CD14-positive monocyte (primary cell): ENCODE measurements around the gene TTLL6. TPM values are rescaled to one million over a fixed set of nuclear protein-coding genes. Genes with fewer than 3 reads are reported as not detected.

Experiments
- DNase-seq, 3 donors: peaks; one replicate each; pipeline ENCODE4 v3.0.0-alpha.2; 2011 to 2022
- H2AFZ ChIP-seq: 2 replicates; pipeline ENCODE4 v1.6.0; 2012; ENCODE audit warnings: mild to moderate bottlenecking, low read depth, low read length, inconsistent platforms; ENCODE audit not compliant: insufficient read depth, poor library complexity, severe bottlenecking
- H3K27ac ChIP-seq, 2 donors: 1 replicate in 1 of 2; 2 replicates in 1 of 2; pipeline ENCODE4 v1.5.1; 2012 to 2013; ENCODE audit warnings: low read length in 2 of 2, control low read depth in 1 of 2, inconsistent platforms in 1 of 2, low read depth in 1 of 2, mild to moderate bottlenecking in 1 of 2
- H3K27me3 ChIP-seq, 2 donors: one replicate each; pipeline versions ENCODE4 v1.6.0 to v1.6.1; 2011 to 2013; ENCODE audit warnings: low read length in 2 of 2; ENCODE audit not compliant: control insufficient read depth in 2 of 2, insufficient read depth in 2 of 2
- H3K36me3 ChIP-seq, 2 donors: replicated peaks in 1 of 2; 1 replicate in 1 of 2; 2 replicates in 1 of 2; pipeline versions ENCODE4 v1.5.1 to v1.6.1; 2012 to 2013; ENCODE audit warnings: low read length in 2 of 2, control low read depth in 1 of 2, inconsistent platforms in 1 of 2, mild to moderate bottlenecking in 1 of 2; ENCODE audit not compliant: insufficient read depth in 2 of 2, control insufficient read depth in 1 of 2
- H3K4me1 ChIP-seq, 2 donors: 1 replicate in 1 of 2; 2 replicates in 1 of 2; pipeline versions ENCODE4 v1.5.1 to v1.6.1; 2012 to 2013; ENCODE audit warnings: low read length in 2 of 2, control low read depth in 1 of 2, inconsistent platforms in 1 of 2, mild to moderate bottlenecking in 1 of 2, moderate library complexity in 1 of 2; ENCODE audit not compliant: insufficient read depth in 2 of 2, control insufficient read depth in 1 of 2
- H3K4me2 ChIP-seq: replicated peaks from 2 replicates; pipeline ENCODE3; 2012; ENCODE audit warnings: low read length, moderate library complexity, mild to moderate bottlenecking; ENCODE audit not compliant: poor library complexity, severe bottlenecking; ENCODE audit errors: extremely low read depth
- H3K4me3 ChIP-seq, 3 experiments: fragments of 200-600 bp in 1 of 3; sonication (generic) in 1 of 3; replicated peaks in 1 of 3; 1 replicate in 2 of 3; 2 replicates in 1 of 3; pipeline ENCODE4 v1.5.1; 2011 to 2013; ENCODE audit warnings: low read length in 3 of 3, mild to moderate bottlenecking in 3 of 3, control low read depth in 2 of 3, low read depth in 2 of 3, inconsistent platforms in 1 of 3, moderate library complexity in 1 of 3
- H3K79me2 ChIP-seq: 2 replicates; pipeline ENCODE4 v1.6.0; 2012; ENCODE audit warnings: mild to moderate bottlenecking, control low read depth, inconsistent platforms, low read length, moderate library complexity; ENCODE audit not compliant: insufficient read depth
- H3K9ac ChIP-seq: 2 replicates; pipeline ENCODE4 v1.6.0; 2017; ENCODE audit warnings: low read length, mild to moderate bottlenecking; ENCODE audit not compliant: insufficient read depth, poor library complexity, severe bottlenecking
- H3K9me3 ChIP-seq, 2 donors: replicated peaks in 1 of 2; 1 replicate in 1 of 2; 2 replicates in 1 of 2; pipeline versions ENCODE4 v1.5.1 to v1.6.1; 2012 to 2013; ENCODE audit warnings: low read length in 2 of 2, control low read depth in 1 of 2; ENCODE audit not compliant: control insufficient read depth in 1 of 2, insufficient read depth in 1 of 2
- H4K20me1 ChIP-seq: 2 replicates; pipeline ENCODE4 v1.6.0; 2012; ENCODE audit warnings: mild to moderate bottlenecking, low read length, control low read depth, moderate library complexity; ENCODE audit not compliant: insufficient read depth
- H3K27ac Mint-ChIP-seq, 7 donors: one replicate each; pipeline ENCODE4 v1.8.0; 2020; ENCODE audit warnings: mild to moderate bottlenecking in 7 of 7, mixed read lengths in 7 of 7, moderate library complexity in 6 of 7, inconsistent platforms in 2 of 7
- H3K27me3 Mint-ChIP-seq, 3 donors: one replicate each; pipeline ENCODE4 v1.8.0; 2021 to 2022; ENCODE audit warnings: low read depth in 3 of 3, mild to moderate bottlenecking in 3 of 3, mixed read lengths in 3 of 3, moderate library complexity in 3 of 3, inconsistent platforms in 1 of 3
- H3K36me3 Mint-ChIP-seq, 2 donors: one replicate each; pipeline ENCODE4 v1.8.0; 2020; ENCODE audit warnings: mixed read lengths in 2 of 2, inconsistent platforms in 1 of 2, mild to moderate bottlenecking in 1 of 2
- H3K4me1 Mint-ChIP-seq: one replicate; pipeline ENCODE4 v1.8.0; 2020; ENCODE audit warnings: mild to moderate bottlenecking, mixed read lengths
- H3K4me3 Mint-ChIP-seq, 2 donors: one replicate each; pipeline ENCODE4 v1.8.0; 2020; ENCODE audit warnings: mild to moderate bottlenecking in 2 of 2, mixed read lengths in 2 of 2, moderate library complexity in 1 of 2
- H3K9me3 Mint-ChIP-seq, 7 donors: one replicate each; pipeline ENCODE4 v1.8.0; 2020 to 2022; ENCODE audit warnings: mixed read lengths in 7 of 7, mild to moderate bottlenecking in 6 of 7, moderate library complexity in 6 of 7, inconsistent platforms in 2 of 7
- WGBS: methylation state at CpG from one replicate; pipeline ENCODE4 v1.1.5; 2013; ENCODE audit warnings: missing lambda C conversion rate; ENCODE audit not compliant: insufficient coverage; 5-methylcytosine and 5-hydroxymethylcytosine counted together
- intact Hi-C, 2 donors: fragments of 100-400 bp; cut with micrococcal nuclease; formaldehyde crosslinking; loops; one replicate each; pipeline versions ENCODE4 v1.15.0 to v1.15.1; 2023
- polyA plus RNA-seq, 3 donors: library from polyadenylated mRNA; depleted of rRNA in 1 of 3; unstranded in 2 of 3; stranded (reverse) in 1 of 3; fragments of 300-500 nt in 2 of 3; fragments of >200 nt in 1 of 3; fragmentation: Illumina TruSeq in 2 of 3; gene quantifications; 1 replicate in 2 of 3; 2 replicates in 1 of 3; pipeline ENCODE4 v1.2.3, GENCODE V29; 2012 to 2021
- TF ChIP-seq, protein P1 (sequence below): fragments of 200-600 bp; IDR thresholded peaks from one replicate; pipeline ENCODE4 v1.8.0; 2022; ENCODE audit warnings: antibody characterized with exemption, mild to moderate bottlenecking

Gene TTLL6
- polyA plus RNA-seq, 3 donors: not detected

DNA sequence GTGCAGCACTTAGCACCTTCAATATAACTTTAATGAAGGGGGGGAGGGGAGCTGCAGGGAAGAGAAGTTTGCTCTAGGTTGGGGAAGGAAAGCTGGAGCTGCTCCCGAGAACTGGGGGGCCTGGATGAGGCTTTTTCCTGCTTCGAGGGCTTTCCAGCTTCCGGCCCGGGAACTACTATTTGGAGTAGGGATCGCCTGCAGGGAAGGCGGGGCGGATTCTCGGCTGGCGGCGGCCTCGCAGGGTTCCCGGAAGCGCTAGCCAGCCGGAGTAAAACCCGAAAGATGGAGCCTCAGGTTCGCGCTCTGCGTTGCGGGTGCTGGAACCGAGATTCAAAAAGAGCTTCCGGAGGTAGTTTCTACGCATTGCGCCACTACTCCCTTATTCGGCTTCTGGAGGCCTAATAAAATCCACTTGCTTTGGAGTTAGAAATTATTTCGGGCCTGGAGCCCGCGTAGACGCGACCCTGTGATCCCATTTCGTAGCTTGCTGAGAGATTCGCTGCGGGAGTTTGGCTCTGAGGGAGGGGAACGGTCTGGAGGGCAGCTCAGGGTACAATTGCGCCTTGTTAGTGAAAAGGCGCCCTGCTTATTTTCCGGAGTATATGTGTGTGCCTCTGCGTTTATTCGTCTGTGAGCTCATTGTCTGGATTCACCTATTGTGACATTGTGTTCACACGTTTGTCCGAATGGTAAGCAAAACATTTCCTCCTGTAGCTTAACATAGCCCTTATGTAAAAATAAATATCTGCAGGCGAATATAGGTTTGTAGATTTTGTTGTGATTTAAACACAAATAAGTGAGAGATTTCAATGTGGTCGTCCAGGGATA lies 93.4 kb downstream of the TTLL6 start:
- Histone ChIP-seq H3K4me2 (peak overlapping the region; percentile 70), H3K4me3 (peak overlapping the region in 2 of 3 experiments; percentile 19 to 64), H3K9ac (no peak overlapping the region), H3K36me3 (no peaks in the 10 kb centered on the region), H3K4me1 (peaks cover 25% of the 10 kb centered on the region in 2 donors), H2AFZ (peak overlapping the region; percentile 48), H4K20me1 (no peaks in the 10 kb centered on the region), H3K79me2 (no peaks in the 10 kb centered on the region), H3K27me3 (peaks cover 95 to 100% of the 10 kb centered on the region in 2 donors), H3K9me3 (peaks cover 9 to 60% of the 10 kb centered on the region in 2 donors), H3K27ac (no peak overlapping the region)
- intact Hi-C loops: no loop called here
- DNase-seq: no peak
- no peak overlapping the region for H3K27ac Mint-ChIP-seq
- 2% methylated on average over 33 of the region's 42 CpGs for WGBS
- peaks cover 98 to 100% (median 100%) of the 10 kb centered on the region in 3 donors for H3K27me3 Mint-ChIP-seq
- peaks cover 0 to 48% (median 21%) of the 10 kb centered on the region in 7 donors for H3K9me3 Mint-ChIP-seq
- peaks cover 32% of the 10 kb centered on the region for H3K4me1 Mint-ChIP-seq
- peaks cover 0 to 16% of the 10 kb centered on the region in 2 donors for H3K36me3 Mint-ChIP-seq
- H3K4me3 Mint-ChIP-seq: peak overlapping the region; percentile 56 to 88
- TF ChIP-seq, protein P1, sequence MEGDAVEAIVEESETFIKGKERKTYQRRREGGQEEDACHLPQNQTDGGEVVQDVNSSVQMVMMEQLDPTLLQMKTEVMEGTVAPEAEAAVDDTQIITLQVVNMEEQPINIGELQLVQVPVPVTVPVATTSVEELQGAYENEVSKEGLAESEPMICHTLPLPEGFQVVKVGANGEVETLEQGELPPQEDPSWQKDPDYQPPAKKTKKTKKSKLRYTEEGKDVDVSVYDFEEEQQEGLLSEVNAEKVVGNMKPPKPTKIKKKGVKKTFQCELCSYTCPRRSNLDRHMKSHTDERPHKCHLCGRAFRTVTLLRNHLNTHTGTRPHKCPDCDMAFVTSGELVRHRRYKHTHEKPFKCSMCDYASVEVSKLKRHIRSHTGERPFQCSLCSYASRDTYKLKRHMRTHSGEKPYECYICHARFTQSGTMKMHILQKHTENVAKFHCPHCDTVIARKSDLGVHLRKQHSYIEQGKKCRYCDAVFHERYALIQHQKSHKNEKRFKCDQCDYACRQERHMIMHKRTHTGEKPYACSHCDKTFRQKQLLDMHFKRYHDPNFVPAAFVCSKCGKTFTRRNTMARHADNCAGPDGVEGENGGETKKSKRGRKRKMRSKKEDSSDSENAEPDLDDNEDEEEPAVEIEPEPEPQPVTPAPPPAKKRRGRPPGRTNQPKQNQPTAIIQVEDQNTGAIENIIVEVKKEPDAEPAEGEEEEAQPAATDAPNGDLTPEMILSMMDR: no peak

DNA sequence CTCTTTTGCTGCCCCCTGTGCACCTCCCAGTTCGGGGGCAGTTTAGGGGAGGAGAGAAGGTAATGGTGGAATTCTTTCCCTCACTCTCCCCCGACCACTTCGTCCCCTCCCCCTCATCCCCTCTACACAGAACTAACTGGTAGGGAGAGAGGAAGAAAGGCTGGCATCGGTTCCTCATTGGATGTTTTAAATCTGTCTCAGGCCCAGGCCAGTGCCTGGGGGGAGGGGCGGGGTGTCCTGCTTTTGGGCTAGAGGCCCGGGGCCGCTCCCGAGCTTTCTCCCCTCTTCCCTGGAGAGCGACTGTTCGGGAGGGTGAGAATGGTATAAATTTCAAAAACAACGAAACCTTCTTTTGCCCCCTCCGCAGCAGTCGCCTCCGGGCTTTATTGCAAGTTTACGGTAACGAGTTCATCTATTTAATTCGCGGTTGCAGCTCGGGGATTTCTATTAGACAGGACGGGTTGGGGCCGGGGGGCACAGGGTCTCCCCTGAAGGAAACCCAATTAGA lies 94.1 kb downstream of the TTLL6 start, which contains the start of gene PRAC2:
TSS of gene PRAC2 (plus strand) at position 271 of the 508 bp plus-strand sequence. CDS start 1,226 bp downstream, outside the sequence.
- no peak within 1 kb of the TSS for H3K9ac ChIP-seq
- H3K4me3 ChIP-seq: peak within 1 kb of the TSS in 2 of 3 experiments; percentile 19 to 64
- TF ChIP-seq, protein P1: no peak
- H3K9me3 ChIP-seq: peaks cover 6 to 59% of the 10 kb centered on the region in 2 donors
- H3K4me1 ChIP-seq: peaks cover 21 to 25% of the 10 kb centered on the region in 2 donors
- peak in 2 of 3 donors; percentile 8 to 27 for DNase-seq
- H2AFZ ChIP-seq: peak within 1 kb of the TSS; percentile 48
- Mint-ChIP-seq H3K4me3 (peak within 1 kb of the TSS; percentile 56 to 88), H3K27me3 (peaks cover 98 to 100% (median 100%) of the 10 kb centered on the region in 3 donors), H3K4me1 (peaks cover 35% of the 10 kb centered on the region), H3K9me3 (peaks cover 0 to 46% (median 21%) of the 10 kb centered on the region in 7 donors), H3K36me3 (peaks cover 0 to 16% of the 10 kb centered on the region in 2 donors), H3K27ac (no peak within 1 kb of the TSS)
- no peaks in the 10 kb centered on the region for H3K79me2 ChIP-seq
- peaks cover 95 to 100% of the 10 kb centered on the region in 2 donors for H3K27me3 ChIP-seq
- intact Hi-C loops: no loop called here
- 0% methylated on average over 8 of the region's 21 CpGs for WGBS
- no peaks in the 10 kb centered on the region for H3K36me3 ChIP-seq
- H4K20me1 ChIP-seq: no peaks in the 10 kb centered on the region
- no peak within 1 kb of the TSS for H3K27ac ChIP-seq
- peak within 1 kb of the TSS; percentile 70 for H3K4me2 ChIP-seq
